OCI-LY3 (cell line): ENCODE measurements around the gene ADD2.

ENCODE experiments used
- H2AFZ ChIP-seq: fragments of 200-600, 300-600 bp; shearing (Covaris generic); 2 replicates; pipeline ENCODE4 v1.6.0; 2014; ENCODE audit warnings: antibody characterized with exemption, low read depth, low read length
- H3K27ac ChIP-seq: fragments of 200-600, 300-600 bp; sonication (generic); 2 replicates; pipeline ENCODE4 v1.5.1; 2014; ENCODE audit warnings: mild to moderate bottlenecking, low read length, moderate library complexity, mixed read lengths
- H3K27me3 ChIP-seq: fragments of 200-600, 300-600 bp; sonication (generic); 2 replicates; pipeline ENCODE4 v1.6.1; 2014; ENCODE audit warnings: low read depth, low read length, mixed read lengths
- H3K36me3 ChIP-seq: fragments of 200-600, 300-600 bp; sonication (generic); replicated peaks from 2 replicates; pipeline ENCODE3; 2014; ENCODE audit warnings: low read depth, low read length, mixed read lengths
- H3K4me1 ChIP-seq: fragments of 300-600, 200-600 bp; sonication (generic); 2 replicates; pipeline ENCODE4 v1.6.1; 2014; ENCODE audit warnings: low read length, mixed read lengths
- H3K4me2 ChIP-seq: fragments of 200-600, 300-600 bp; sonication (generic); 2 replicates; pipeline ENCODE4 v1.6.1; 2014; ENCODE audit warnings: low read length, mixed read lengths
- H3K4me3 ChIP-seq: fragments of 300-600, 200-600 bp; sonication (generic); 2 replicates; pipeline ENCODE4 v1.5.1; 2014; ENCODE audit warnings: antibody characterized with exemption, mild to moderate bottlenecking, low read length, moderate library complexity
- H3K79me2 ChIP-seq: fragments of 300-600, 200-600 bp; shearing (Covaris generic); 2 replicates; pipeline ENCODE4 v1.6.1; 2014; ENCODE audit warnings: mild to moderate bottlenecking, low read length, mixed read lengths
- H3K9ac ChIP-seq: fragments of 300-600, 200-600 bp; shearing (Covaris generic); 2 replicates; pipeline ENCODE4 v1.6.0; 2014; ENCODE audit warnings: mild to moderate bottlenecking, low read length, moderate library complexity
- H3K9me3 ChIP-seq: fragments of 200-600, 300-600 bp; shearing (Covaris generic); 2 replicates; pipeline ENCODE4 v1.6.1; 2014; ENCODE audit warnings: low read length, mixed read lengths; ENCODE audit not compliant: insufficient read depth
- H4K20me1 ChIP-seq: fragments of 200-600, 300-600 bp; sonication (generic); 2 replicates; pipeline ENCODE4 v1.6.1; 2016; ENCODE audit warnings: low read length, mixed read lengths; ENCODE audit not compliant: insufficient read depth
- CTCF ChIP-seq: fragments of 200-600, 300-600 bp; sonication (generic); IDR thresholded peaks from 2 replicates; pipeline ENCODE4 v1.5.1; 2014; ENCODE audit warnings: antibody characterized with exemption, low read length, low read depth
- EZH2phosphoT487 ChIP-seq: fragments of 200-600 bp; shearing (Covaris generic); IDR thresholded peaks from 2 replicates; pipeline ENCODE4 v1.6.1; 2018; ENCODE audit warnings: antibody characterized with exemption, mixed run types, low read depth

The ADD2 gene

GRCh38 chr2:70698847-70699246 lies 69.2 kb downstream of the ADD2 start:
- no peaks in the 10 kb centered on the region for H4K20me1 ChIP-seq
- TF ChIP-seq CTCF (no peak), EZH2phosphoT487 (no peak)

GRCh38 chr2:70697603-70698383 lies 70.2 kb downstream of the ADD2 start:
- TF ChIP-seq EZH2phosphoT487 = no peak
- TF ChIP-seq CTCF = no peak
- Histone ChIP-seq H4K20me1 (no peaks in the 10 kb centered on the region), H3K4me3 (no peak overlapping the region), H3K27me3 (no peaks in the 10 kb centered on the region), H3K4me1 (no peaks in the 10 kb centered on the region), H3K79me2 (no peaks in the 10 kb centered on the region), H3K36me3 (no peaks in the 10 kb centered on the region), H3K4me2 (no peak overlapping the region), H3K9me3 (no peaks in the 10 kb centered on the region), H3K27ac (no peak overlapping the region), H2AFZ (no peak overlapping the region), H3K9ac (no peak overlapping the region)

More at GRCh38 chr2:70698847-70699246, 69.2 kb downstream of the ADD2 start:
- no peak overlapping the region for H3K4me3 ChIP-seq
- no peak overlapping the region for H3K9ac ChIP-seq
- H3K36me3 ChIP-seq = no peaks in the 10 kb centered on the region
- H2AFZ ChIP-seq = no peak overlapping the region
- no peak overlapping the region for H3K27ac ChIP-seq
- no peaks in the 10 kb centered on the region for H3K27me3 ChIP-seq
- H3K9me3 ChIP-seq = no peaks in the 10 kb centered on the region
- H3K4me2 ChIP-seq = no peak overlapping the region
- no peaks in the 10 kb centered on the region for H3K4me1 ChIP-seq
- no peaks in the 10 kb centered on the region for H3K79me2 ChIP-seq

- no peaks in the 10 kb centered on the region for H3K27me3 ChIP-seq
- H3K4me1 ChIP-seq = no peaks in the 10 kb centered on the region
- H3K9ac ChIP-seq = no peak overlapping the region
- TF ChIP-seq CTCF = no peak
- no peak for TF ChIP-seq EZH2phosphoT487
- H3K9me3 ChIP-seq = no peaks in the 10 kb centered on the region
- no peak overlapping the region for H3K4me2 ChIP-seq
- H3K27ac ChIP-seq = no peak overlapping the region
- no peaks in the 10 kb centered on the region for H4K20me1 ChIP-seq
- no peaks in the 10 kb centered on the region for H3K79me2 ChIP-seq
- no peak overlapping the region for H3K4me3 ChIP-seq
- no peaks in the 10 kb centered on the region for H3K36me3 ChIP-seq
- no peak overlapping the region for H2AFZ ChIP-seq
These were observed 71.9 kb downstream of the ADD2 start for GRCh38 chr2:70696142-70696541.

- H3K9me3 ChIP-seq = no peaks in the 10 kb centered on the region
- no peak overlapping the region for H3K4me2 ChIP-seq
- no peaks in the 10 kb centered on the region for H3K79me2 ChIP-seq
- peaks cover under 1% of the 10 kb centered on the region; the same call in 1 of the 2 replicates for H3K4me1 ChIP-seq
- H3K4me3 ChIP-seq = no peak overlapping the region
- H3K36me3 ChIP-seq = no peaks in the 10 kb centered on the region
- no peak overlapping the region for H3K9ac ChIP-seq
- TF ChIP-seq EZH2phosphoT487 (no peak), CTCF (no peak)
- H2AFZ ChIP-seq = no peak overlapping the region
- no peaks in the 10 kb centered on the region for H3K27me3 ChIP-seq
- H3K27ac ChIP-seq = no peak overlapping the region
- H4K20me1 ChIP-seq = no peaks in the 10 kb centered on the region
These were observed 75.7 kb downstream of the ADD2 start for GRCh38 chr2:70692256-70692655.
